Transverse colon (tissue), 3 donors: ENCODE data around the gene TRIL.

Experiments
- CTCF ChIP-seq, 5 experiments: fragments of 200-600 bp in 3 of 5; fragments of 450-650 bp in 2 of 5; sonication (generic) in 3 of 5; IDR thresholded peaks; 1 replicate in 2 of 5; 2 replicates in 3 of 5; pipeline ENCODE4 v1.5.1; 2016 to 2017; ENCODE audit warnings: antibody characterized with exemption in 5 of 5, inconsistent platforms in 3 of 5, mild to moderate bottlenecking in 2 of 5, moderate library complexity in 1 of 5
- EP300 ChIP-seq: sonication (generic); formaldehyde crosslinking; IDR thresholded peaks from one replicate; pipeline ENCODE4 v1.6.1; 2017; ENCODE audit warnings: antibody characterized with exemption, low read depth
- POLR2A ChIP-seq: fragments of 450-650 bp; IDR thresholded peaks from one replicate; pipeline ENCODE4 v1.6.1; 2016; ENCODE audit warnings: antibody characterized with exemption, mild to moderate bottlenecking, moderate library complexity

DNA sequence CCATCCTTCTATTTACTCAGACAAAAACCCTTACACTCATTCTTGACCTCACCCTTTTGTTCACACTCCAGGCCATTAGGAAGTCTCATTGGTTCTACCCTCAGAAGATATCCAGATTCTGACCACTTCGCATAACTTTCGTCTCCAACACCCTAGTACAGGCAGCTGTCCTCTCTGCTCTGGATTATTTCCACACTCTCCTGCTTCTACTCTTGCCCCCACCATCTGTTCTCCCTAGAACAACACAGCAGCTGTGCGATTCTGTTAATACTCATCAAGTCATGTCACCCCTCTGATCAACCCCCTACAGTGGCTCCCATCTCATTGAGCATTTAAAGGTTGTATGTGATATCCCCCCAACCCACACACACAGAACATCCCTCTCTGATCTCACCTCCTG is 15.5 kb upstream of the TRIL start:
- no peak for TF ChIP-seq CTCF (IDR thresholded peaks at IDR 0.05)
- TF ChIP-seq EP300 = no peak
- TF ChIP-seq POLR2A = no peak
